ENCODE data around the gene EXOC4. TPM values are rescaled to one million over a fixed set of nuclear protein-coding genes. Genes with fewer than 3 reads are reported as not detected.

The EXOC4 gene
- total and polyA plus RNA-seq, 2 of the 13 experiments (the other 11 are each of a cell fraction or from before 2014, with no cell fraction given), result 22.5 to 39.0 TPM

DNA sequence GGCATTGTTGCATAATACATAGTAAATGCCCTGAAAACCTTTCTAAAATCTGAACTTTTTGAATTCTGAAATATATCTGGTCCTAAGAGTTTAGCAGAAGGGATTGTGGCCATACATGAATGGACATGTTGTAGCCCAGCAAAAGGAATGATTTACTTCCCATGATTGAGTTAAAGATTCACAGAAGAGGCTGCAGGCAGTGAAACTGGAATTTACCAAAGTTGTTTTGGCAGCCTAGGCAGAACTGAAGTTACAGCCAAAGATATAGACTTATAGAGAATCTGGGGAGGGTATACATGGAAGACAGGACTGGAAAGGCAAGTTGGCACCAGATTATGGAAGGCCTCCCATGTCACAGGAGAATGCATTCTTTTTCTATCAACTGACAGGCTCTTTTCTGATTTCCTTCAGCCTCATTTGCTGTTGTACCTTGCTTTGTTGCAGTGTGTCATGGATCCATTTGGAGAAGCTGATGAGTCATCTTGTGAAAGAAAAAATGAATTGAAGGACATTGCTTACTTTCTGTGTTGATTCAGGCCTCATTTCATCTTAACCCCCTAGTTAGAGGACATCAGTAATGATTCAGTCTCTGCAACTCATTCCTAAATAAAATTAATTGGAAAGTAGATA, 518.1 kb downstream of the EXOC4 start (continued):
- TF ChIP-seq ETS1 (CRISPR knock-in tag; IDR thresholded peaks at IDR 0.05) (no peak), SNAPC5 (CRISPR knock-in tag; IDR thresholded peaks at IDR 0.05; ENCODE audit: borderline replicate concordance) (no peak), NFIC (IDR thresholded peaks at IDR 0.05; ENCODE audit: low read length) (peak; percentile 25; the same call in 1 of the 2 replicates), HOMEZ (CRISPR knock-in tag; IDR thresholded peaks at IDR 0.05; ENCODE audit: low read depth) (peak; percentile 26; the same call in 1 of the 2 replicates), CEBPB (IDR thresholded peaks at IDR 0.05; ENCODE audit: borderline replicate concordance, low read depth, low read length) (0 out of 2 replicates have a peak, but pooled peaks have one; percentile 4), EHMT2 (IDR thresholded peaks at IDR 0.05; ENCODE audit: borderline replicate concordance, low read depth, low read length) (peak; percentile 45; the same call in 1 of the 2 replicates), SAP130 (CRISPR knock-in tag; IDR thresholded peaks at IDR 0.05; ENCODE audit: low read depth) (0 out of 2 replicates have a peak, but pooled peaks have one; percentile 13), ETV6 (CRISPR knock-in tag; conservative IDR thresholded peaks at IDR 0.05) (no peak), ASH2L (IDR thresholded peaks at IDR 0.05; ENCODE audit: insufficient read length, low read depth, low read length) (peak; percentile 33), ZNF24 (IDR thresholded peaks at IDR 0.05) (0 out of 2 replicates have a peak, but pooled peaks have one; percentile 46), LCORL (IDR thresholded peaks at IDR 0.05) (no peak), LCORL (CRISPR knock-in tag; IDR thresholded peaks at IDR 0.05) (no peak), NFKBIZ (CRISPR knock-in tag; IDR thresholded peaks at IDR 0.05) (no peak), CREB1 (IDR thresholded peaks at IDR 0.05) (peak; percentile 53; the same call in 1 of the 2 replicates), CREB1 (CRISPR knock-in tag; IDR thresholded peaks at IDR 0.05) (no peak), ZBTB21 (CRISPR knock-in tag; IDR thresholded peaks at IDR 0.05) (no peak), NRL (CRISPR knock-in tag; IDR thresholded peaks at IDR 0.05; ENCODE audit: borderline replicate concordance) (no peak), PAWR (CRISPR knock-in tag; IDR thresholded peaks at IDR 0.05; ENCODE audit: borderline replicate concordance) (no peak), NR3C1 (CRISPR knock-in tag; IDR thresholded peaks at IDR 0.05) (no peak), ZGPAT (CRISPR knock-in tag; IDR thresholded peaks at IDR 0.05) (peak; percentile 49), ZNF292 (CRISPR knock-in tag; IDR thresholded peaks at IDR 0.05; ENCODE audit: borderline replicate concordance, low read depth) (0 out of 2 replicates have a peak, but pooled peaks have one; percentile 22), FOSL2 (CRISPR knock-in tag; IDR thresholded peaks at IDR 0.05) (peak; percentile 87), MTA1 (CRISPR knock-in tag; IDR thresholded peaks at IDR 0.05; ENCODE audit: borderline replicate concordance) (no peak), FOXA3 (CRISPR knock-in tag; IDR thresholded peaks at IDR 0.05) (peak; percentile 40; the same call in 1 of the 2 replicates), DPF2 (CRISPR knock-in tag; IDR thresholded peaks at IDR 0.05; ENCODE audit: borderline replicate concordance, low read depth) (no peak), FOSL1 (CRISPR knock-in tag; IDR thresholded peaks at IDR 0.05; ENCODE audit: borderline replicate concordance) (peak; percentile 60; the same call in 1 of the 2 replicates), HIVEP1 (CRISPR knock-in tag; IDR thresholded peaks at IDR 0.05) (no peak)
- TF ChIP-seq, protein P1, sequence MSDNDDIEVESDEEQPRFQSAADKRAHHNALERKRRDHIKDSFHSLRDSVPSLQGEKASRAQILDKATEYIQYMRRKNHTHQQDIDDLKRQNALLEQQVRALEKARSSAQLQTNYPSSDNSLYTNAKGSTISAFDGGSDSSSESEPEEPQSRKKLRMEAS (IDR thresholded peaks at IDR 0.05), result no peak

All from HepG2 (cell line).